Type B pancreatic cell (in vitro differentiated cells): ENCODE results near the gene ZNF839. TPM values are rescaled to one million over a fixed set of nuclear protein-coding genes. Genes with fewer than 3 reads are reported as not detected.

Source experiments
- DNase-seq: peaks from one replicate; pipeline ENCODE4 v3.0.0; 2021; ENCODE audit warnings: mixed read lengths; ENCODE audit not compliant: unreplicated experiment; ENCODE audit errors: extremely low spot score
- H3K27ac Mint-ChIP-seq: 2 replicates; pipeline ENCODE4 v1.8.0; 2021; ENCODE audit warnings: mild to moderate bottlenecking, mixed read lengths
- H3K27me3 Mint-ChIP-seq: 2 replicates; pipeline ENCODE4 v1.8.0; 2021; ENCODE audit warnings: mixed read lengths
- H3K36me3 Mint-ChIP-seq: 2 replicates; pipeline ENCODE4 v1.8.0; 2021; ENCODE audit warnings: mixed read lengths
- H3K4me1 Mint-ChIP-seq: one replicate; pipeline ENCODE4 v1.8.0; 2021; ENCODE audit warnings: mixed read lengths; ENCODE audit not compliant: unreplicated experiment
- H3K4me3 Mint-ChIP-seq: 2 replicates; pipeline ENCODE4 v1.8.0; 2021; ENCODE audit warnings: mild to moderate bottlenecking, mixed read lengths
- H3K9me3 Mint-ChIP-seq: 2 replicates; pipeline ENCODE4 v1.8.0; 2021; ENCODE audit warnings: mixed read lengths
- CTCF ChIP-seq: fragments of 200-600 bp; sonication (generic); conservative IDR thresholded peaks from 2 replicates; pipeline ENCODE4 v1.5.0; 2021; ENCODE audit warnings: antibody characterized with exemption, mild to moderate bottlenecking
- total RNA-seq: library from RNA; stranded (reverse); gene quantifications from 2 replicates; pipeline ENCODE4 v1.2.1, GENCODE V29; 2021; ENCODE audit warnings: low replicate concordance

Gene ZNF839
- total RNA-seq, 1 donor from 2014 or later = 16.4 TPM

GRCh38 chr14:102363182-102363943 lies 43.8 kb downstream of the ZNF839 start:
- Mint-ChIP-seq H3K9me3 (no peaks in the 10 kb centered on the region), H3K4me3 (no peak overlapping the region), H3K4me1 (peaks cover 5% of the 10 kb centered on the region), H3K27ac (peak overlapping the region; percentile 92), H3K36me3 (peaks cover 3% of the 10 kb centered on the region), H3K27me3 (no peaks in the 10 kb centered on the region)
- DNase-seq = no peak
- TF ChIP-seq CTCF = no peak

- DNase-seq = no peak
- Mint-ChIP-seq H3K27ac (no peak overlapping the region), H3K4me3 (no peak overlapping the region), H3K36me3 (peaks cover 7% of the 10 kb centered on the region), H3K27me3 (no peaks in the 10 kb centered on the region), H3K4me1 (peaks cover 5% of the 10 kb centered on the region), H3K9me3 (no peaks in the 10 kb centered on the region)
- no peak for TF ChIP-seq CTCF
Measured at GRCh38 chr14:102370305-102370809, 50.8 kb downstream of the ZNF839 start.

GRCh38 chr14:102371361-102371760 lies 51.8 kb downstream of the ZNF839 start:
- no peak for TF ChIP-seq CTCF
- peaks cover 10% of the 10 kb centered on the region for H3K36me3 Mint-ChIP-seq

GRCh38 chr14:102373110-102373509 lies 53.6 kb downstream of the ZNF839 start:
- Mint-ChIP-seq H3K4me1 (peaks cover 5% of the 10 kb centered on the region), H3K4me3 (no peak overlapping the region), H3K27me3 (no peaks in the 10 kb centered on the region), H3K9me3 (no peaks in the 10 kb centered on the region), H3K36me3 (peaks cover 13% of the 10 kb centered on the region), H3K27ac (no peak overlapping the region)
- no peak for DNase-seq
- no peak for TF ChIP-seq CTCF

More at GRCh38 chr14:102371361-102371760, 51.8 kb downstream of the ZNF839 start:
- no peak overlapping the region for H3K27ac Mint-ChIP-seq
- no peaks in the 10 kb centered on the region for H3K27me3 Mint-ChIP-seq
- no peak overlapping the region for H3K4me3 Mint-ChIP-seq
- no peaks in the 10 kb centered on the region for H3K9me3 Mint-ChIP-seq
- H3K4me1 Mint-ChIP-seq = peaks cover 5% of the 10 kb centered on the region
- no peak for DNase-seq

- no peaks in the 10 kb centered on the region for H3K27me3 Mint-ChIP-seq
- no peak for TF ChIP-seq CTCF
- H3K27ac Mint-ChIP-seq = no peak overlapping the region
- H3K4me1 Mint-ChIP-seq = peaks cover 5% of the 10 kb centered on the region
- no peak for DNase-seq
- peaks cover 18% of the 10 kb centered on the region for H3K36me3 Mint-ChIP-seq
- no peaks in the 10 kb centered on the region for H3K9me3 Mint-ChIP-seq
- H3K4me3 Mint-ChIP-seq = no peak overlapping the region
Measured at GRCh38 chr14:102374264-102374663, 54.7 kb downstream of the ZNF839 start.
